Activated CD4-positive, alpha-beta T cell treated with anti-CD3 and anti-CD28 coated beads for 4 hours (primary cell): ENCODE data around the gene AGPAT4.

Experiments used
- DNase-seq, 2 donors: peaks; one replicate each; pipeline ENCODE4 v3.0.0-alpha.2; 2020

The AGPAT4 gene

DNA sequence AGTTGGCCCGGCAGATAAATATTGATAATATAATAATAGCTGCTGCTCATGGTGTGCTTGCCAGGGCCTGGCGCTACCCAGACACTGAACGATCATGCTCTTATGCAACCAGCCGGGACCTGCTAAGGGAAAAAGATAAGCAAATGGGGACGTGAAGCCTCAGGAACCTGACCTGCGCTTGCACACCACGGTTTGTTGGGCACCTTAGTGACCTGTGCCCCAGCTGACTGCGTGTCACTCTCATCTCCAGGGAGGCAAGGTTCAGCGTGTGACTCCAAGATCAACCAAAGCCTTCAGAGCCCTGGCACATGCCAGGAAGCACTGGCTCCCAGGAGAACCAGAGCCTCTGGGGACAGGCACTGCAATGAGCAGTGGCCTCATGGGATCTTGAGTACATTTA is 111.1 kb downstream of the AGPAT4 start:
- DNase-seq: no peak

DNA sequence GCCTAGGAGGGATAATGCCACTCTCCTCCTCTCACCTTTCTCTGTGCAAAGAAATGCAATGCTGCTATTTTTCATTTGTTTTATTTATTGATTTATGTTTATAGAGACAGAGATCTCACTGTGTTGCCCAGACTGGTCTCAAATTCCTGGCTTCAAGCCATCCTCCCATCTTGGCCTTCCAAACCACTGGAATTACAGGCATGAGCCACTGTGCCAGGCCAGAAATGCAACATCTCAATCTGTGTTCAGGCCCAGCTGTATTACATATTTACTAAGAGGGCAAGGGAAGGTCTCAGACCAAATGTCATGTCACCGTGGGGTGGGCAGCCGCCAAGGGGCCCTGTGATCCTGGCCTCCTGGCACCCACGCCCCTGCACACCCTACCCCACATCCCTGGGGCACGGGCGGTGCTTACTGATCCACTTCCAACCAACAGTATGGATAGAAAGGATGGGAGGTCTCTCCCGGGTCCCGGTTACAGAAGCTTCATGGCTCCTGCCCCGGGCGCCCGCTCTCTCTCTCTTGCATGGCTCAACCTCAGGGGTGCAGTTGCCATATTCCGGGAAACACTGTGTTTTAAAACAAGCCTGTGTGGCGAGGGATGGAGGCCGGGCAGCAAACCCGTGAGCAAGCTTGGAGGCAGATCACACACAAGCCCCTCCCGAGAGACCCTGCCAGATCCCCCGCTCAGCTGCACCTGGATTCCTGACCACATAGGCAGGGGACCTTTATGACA is 111.8 kb downstream of the AGPAT4 start:
- DNase-seq: no peak

DNA sequence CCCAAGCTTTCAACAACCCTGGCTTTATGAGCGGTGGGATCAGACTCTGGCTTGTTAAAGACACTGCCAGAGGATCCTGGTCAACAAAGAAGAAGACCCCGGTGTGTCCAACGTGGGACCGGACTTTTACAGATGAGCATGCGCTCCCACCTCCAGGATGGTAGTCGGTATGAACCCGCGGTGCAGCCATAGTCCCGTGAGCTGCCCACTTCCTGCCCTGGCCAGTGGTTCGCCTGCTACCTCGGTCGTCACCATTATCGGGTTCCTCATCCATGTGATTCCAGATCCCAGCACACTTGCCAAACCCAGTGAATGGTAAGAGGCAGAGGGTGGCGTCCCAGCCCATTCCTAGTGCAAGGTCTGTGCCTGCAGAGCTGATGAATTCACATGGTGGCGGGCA is 112.7 kb downstream of the AGPAT4 start:
- no peak for DNase-seq

DNA sequence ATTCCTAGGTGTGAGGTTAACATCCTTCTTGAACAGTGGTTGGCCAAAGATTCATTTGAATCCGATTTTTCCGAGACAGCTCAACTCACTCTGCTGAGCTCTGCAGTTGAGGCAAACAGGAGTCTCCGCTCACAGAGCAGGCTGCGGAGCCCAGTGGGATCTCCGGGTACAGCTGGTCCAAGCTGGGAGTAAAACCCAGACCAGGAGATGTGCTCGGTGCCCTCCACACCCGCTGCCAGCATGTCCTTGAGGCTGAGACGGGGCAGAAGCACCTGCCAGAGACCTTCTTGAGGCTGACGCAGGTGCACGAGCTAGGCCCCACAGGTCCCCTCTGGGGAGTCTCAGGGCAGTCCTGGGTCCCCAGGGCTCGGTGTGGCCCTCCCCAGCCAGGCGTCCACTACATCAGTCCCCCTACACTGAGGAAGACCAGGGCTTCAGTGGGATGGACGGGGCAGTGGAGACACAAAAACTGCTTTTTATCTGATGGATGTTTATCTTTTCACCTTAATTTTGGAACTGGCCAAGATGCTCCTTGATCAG is 119.0 kb downstream of the AGPAT4 start:
- DNase-seq: no peak

DNA sequence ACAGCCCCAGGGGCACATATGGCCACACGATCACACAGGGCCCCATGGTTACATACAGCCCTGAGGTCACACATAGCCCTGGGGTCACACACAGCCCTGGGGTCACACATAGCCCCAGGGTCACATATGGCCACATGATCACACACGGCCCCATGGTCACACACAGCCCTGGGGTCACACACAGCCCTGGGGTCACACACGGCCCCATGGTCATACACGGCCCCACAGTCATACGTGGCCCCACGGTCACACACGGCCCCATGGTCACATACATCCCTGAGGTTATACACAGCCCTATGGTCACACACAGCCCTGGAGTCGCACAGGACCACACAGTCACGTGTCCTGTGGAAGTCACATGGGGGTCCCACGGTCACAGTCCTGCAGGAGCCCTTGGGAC is 120.1 kb downstream of the AGPAT4 start:
- no peak for DNase-seq

DNA sequence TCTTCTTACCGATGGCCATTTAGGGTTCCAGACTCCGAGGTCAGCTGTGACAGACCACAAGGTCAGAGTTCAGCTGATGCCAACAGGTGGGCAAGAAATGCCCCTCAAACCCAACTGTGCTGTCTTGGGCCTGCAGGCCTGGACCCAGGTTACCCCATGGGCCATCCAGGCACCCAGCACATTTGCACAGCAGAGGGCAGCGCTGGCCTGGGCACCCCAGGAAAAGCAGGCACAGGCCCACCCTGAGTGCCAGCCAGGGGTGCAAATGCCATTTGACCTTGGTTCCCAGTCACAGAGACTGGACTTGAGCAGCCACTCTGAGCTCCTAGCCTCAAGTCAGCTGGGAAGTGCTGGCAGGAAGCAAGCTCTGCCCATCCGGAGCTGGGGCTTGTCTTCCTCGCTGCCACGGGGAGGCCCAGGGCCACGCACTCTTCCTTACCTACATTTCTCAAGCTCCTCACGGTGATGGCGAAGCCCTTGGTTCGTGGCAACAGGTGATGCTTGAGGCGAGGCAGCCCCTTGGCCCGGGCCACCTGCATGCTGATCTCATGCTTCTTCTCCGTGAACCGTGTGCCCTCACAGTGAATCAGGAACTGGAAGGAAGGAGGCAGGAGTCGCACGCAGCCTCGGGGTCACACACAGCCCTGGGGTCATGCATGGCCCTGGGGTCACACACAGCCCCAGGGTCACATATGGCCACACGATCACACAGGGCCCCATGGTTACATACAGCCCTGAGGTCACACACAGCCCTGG is 120.8 kb downstream of the AGPAT4 start:
- no peak for DNase-seq

DNA sequence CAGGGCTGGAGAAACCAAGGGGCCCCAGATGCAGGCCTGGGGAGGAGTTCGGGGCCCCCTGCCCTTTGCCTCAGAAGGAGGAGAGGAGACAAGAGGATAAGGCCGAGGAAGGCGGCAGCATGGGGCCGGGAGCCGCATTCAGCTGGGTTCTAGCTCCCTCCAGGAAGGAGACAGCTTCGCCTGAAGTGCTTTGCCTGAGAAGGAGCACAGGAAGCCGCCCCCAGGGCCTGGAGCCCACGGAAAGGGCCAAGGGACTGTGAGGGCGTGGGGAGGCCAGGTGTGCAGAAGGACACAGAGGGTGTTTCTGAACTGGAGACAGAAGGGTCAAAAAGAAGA is 121.4 kb downstream of the AGPAT4 start:
- no peak for DNase-seq

DNA sequence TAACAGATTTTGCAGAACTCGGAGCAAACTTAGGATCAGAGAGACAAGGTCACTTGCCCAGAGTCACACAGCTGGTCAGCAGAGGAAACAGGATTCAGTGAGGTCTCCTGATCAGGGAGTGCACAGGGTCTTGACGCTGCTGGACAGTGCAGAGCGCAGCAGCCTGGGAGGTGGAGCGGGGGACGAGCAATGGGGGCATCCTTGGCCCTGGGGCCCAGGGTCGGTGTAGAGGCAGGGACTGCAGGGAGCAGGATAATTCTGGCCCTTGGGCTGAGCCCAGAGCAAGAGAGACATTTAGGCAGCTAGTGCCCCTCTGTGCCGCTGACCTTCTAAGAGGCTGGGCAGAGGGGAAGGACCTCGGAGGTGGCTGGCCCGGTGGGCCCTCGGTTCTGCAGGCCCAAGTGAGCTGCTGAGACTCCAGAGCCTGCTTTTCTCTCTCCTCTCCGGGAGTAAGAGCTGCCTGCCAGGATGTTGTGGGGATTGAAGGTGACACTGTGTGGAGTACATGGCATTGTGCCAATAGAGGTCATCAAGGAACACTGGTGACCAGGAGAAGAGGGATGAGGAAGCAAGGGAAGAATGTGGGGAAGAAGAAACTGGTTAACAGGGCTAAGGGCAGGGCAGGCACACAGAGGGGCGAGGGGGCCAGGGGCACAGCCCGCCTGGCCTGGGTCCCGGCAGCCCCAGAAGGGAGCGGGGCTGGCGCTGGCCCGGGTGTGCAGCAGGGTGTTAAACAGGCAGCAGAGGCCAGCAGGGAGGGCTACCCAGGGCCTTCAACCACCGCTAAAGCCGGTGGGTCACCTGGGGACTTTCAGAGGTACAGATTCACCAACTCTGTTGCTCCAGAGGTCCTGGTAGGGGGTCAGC is 122.0 kb downstream of the AGPAT4 start:
- no peak for DNase-seq

DNA sequence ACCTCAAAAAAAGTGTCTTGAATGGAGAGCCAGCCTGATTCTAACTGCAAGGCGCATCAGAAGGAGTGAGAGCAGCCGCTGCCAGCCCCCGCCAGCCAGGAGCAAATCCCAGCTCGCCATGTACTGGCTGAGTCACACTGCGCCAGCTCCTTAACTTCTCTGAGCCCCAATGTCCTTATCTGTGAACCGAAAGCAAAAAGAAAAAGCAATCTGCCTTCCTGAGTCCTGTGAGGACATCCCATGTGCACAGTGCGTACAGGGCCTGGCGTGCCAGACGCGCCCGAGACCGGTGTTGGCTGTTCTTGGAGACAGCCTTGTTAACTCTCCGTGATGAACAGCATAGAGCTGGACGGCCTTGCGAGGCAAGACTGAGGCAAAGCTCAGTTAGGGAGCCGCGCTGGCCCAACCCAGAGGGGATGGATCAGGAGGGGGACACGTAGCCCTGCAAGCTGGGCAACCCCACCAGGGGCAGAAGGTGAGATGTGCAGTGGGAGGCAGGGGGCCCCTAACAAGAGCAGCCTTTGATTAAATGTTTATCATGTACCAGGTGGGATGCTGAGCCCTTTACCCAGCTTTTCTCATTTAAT is 122.7 kb downstream of the AGPAT4 start:
- DNase-seq: no peak

DNA sequence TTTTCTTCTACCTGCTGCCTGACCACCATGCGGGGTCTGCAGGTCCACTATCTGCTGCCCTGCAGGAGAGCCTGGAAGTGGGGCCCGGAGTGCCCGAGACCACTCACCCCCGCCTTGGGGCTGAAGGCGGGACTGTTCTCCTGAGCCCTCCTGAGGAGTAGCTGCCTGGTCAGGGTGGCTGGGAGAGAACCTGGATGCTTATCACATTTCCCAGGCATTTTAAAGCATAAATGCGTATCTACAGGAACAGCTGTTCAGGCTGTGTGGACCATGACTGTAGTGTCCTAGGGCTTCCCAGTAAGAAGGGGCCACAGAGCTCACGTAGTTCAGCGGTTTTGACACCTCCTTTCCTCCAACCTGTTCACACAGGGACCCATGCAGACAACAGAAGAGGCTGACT is 123.3 kb downstream of the AGPAT4 start:
- DNase-seq: no peak

DNA sequence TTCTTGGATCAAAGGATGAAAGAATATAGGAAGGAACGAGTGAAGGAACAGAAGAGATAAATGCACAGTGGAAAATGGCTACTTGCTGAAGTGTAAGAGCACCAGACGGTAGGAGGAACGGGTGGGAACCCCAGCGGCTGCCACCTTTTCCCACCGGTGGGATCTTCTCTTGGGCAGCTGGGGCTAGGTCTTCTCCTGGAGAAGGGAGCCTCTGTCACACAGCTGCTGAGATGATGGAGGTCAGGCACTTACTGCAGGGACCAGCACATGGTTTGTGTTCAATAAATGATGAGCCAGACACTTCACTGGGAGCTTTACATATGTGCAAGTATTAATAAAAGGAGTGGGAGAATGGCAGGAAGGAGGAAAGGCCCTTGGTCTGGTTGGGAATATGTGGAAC is 123.7 kb downstream of the AGPAT4 start:
- no peak for DNase-seq

DNA sequence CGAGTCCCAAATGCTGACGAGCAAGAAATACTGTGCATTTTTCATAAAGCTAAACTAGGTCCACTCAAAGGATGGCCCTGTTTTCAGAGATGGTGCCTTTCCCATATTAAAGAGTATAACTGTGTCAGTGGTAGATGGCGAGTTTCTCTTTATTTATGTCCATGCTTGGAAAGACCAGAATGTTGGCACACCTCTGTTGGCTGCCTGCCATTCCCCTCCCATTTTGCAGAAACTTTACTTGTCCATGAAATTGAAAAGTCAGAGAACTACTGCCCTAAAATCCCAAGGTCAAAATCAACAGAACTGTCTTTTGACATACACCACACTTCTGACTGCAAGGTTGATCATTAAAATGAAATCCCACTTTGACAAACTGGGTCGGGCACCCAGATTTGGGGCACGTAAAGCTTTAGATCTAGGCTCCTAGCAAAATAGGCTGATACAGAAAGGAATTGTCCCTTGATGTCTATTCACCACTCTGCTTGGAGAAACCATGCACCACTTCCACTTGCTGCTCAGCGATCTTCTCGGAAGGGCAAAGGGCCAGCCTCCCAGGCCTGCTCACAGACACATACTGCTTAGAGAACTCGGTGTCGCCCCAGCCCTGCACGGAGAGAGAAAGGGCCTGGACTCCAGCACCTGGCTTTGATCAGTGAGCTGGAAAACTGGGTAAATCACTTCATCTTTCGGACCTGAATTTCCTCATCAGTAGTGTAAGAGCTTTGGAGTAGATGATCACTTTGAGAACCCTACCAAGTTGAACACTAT is 130.0 kb downstream of the AGPAT4 start:
- DNase-seq: no peak

DNA sequence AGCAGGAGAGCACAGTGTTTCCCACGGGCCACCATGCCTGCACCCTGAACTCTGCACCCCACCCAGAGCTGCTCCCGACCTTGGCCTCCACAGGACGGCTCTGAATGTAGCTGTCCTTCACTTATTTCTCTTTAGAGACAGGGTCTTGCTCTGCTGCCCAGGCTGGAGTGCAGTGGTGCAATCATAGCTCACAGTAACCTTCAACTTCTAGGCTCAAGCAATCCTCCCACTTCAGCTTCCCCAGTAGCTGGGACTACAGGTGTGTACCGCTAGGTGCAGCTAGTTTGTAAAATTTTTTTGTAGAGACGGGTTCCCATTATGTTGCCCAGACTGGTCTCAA is 130.9 kb downstream of the AGPAT4 start:
- DNase-seq: no peak

DNA sequence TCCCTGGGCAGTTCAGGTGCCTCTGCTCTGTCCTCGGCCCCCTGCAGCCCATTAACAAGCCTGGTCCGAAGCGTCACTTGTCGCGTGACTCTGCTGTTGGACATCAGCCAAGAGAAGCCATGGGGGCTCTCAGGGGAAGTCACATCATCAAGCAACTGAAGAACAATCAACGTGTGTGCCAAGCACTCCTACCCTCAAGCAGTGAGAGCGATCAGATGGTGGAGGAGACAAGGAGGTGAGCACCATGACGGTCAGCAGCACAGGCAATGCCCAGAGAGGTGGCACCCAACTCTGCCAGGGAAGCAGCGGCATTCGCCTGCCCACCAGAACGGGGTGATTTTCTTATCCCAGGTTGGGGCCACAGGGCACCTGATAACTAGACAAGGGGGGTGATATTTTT is 132.7 kb downstream of the AGPAT4 start:
- no peak for DNase-seq

DNA sequence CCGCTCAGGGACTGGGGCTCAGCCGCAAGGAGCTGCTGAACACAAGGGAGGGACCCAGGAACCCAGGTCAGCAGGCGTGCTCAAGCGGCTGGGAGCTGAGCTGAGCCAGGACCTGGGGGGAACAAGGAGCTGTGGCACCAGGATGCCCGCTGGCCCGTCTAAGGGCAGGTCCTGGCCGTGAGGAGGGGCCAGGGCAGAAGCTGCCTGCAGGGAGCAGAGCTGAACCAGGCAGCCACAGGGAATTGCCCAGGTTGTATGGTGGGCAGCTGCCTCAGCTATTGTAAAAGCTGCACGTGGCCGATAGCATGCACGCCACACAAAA is 133.3 kb downstream of the AGPAT4 start:
- DNase-seq: no peak

DNA sequence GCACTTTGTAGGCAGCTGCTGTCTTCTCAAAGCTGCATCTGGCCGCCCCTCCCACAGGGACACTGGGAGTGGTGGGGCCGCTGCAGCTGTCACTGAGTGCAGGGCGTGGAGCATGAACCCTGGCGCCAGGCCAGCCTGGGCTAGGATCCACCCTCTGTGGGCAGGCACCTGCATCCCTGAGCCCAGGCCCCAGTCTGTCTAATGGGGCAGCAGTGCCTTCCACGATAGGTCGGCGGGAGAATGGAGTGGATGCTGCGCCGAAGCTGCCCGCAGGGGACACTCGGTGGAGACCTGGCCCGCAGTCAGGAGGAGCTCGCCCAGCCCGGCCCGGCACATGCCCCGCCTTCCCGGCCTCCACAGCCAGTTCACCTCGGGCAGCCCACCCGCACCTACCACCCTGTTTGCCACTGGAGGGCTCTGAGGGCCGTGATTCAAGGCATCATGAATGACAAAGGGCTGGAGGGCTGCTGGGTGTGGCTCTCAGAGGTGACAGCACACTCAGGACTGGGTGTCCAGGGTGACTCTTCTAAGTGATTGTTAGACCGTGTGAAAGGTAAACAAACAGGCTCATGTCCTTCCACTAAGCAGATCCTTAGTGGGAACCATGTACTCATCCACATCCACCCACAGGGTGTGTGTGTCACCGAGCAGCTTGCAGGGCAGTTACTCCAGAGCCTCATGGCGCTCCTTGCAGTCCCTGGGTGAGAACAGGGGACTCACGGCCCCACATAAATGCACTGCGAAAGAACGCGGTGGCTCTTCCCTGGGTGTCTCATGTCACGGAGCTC is 133.9 kb downstream of the AGPAT4 start:
- no peak for DNase-seq

DNA sequence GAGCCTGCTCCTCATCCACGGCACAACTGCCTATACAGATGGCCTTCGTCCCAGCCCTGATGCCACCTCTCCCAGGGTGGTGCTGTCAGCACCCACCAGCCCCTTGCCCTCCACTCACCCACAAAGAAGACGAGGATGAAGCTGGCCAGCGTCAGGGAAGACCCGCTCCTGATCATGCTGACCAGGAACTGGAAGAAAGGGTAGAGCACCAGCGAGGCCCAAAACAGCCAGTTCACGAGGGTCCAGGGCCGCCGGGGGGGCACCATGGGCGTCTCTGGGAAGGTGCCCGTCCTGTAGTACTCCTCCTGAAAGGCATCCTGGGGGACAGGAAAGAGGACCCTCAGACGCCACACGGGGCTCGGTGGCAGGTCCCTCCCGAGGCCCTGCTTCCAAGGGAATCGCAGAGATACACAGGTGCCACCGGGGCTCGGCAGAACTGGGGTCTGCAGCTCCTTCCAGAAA is 134.5 kb downstream of the AGPAT4 start:
- DNase-seq: no peak

DNA sequence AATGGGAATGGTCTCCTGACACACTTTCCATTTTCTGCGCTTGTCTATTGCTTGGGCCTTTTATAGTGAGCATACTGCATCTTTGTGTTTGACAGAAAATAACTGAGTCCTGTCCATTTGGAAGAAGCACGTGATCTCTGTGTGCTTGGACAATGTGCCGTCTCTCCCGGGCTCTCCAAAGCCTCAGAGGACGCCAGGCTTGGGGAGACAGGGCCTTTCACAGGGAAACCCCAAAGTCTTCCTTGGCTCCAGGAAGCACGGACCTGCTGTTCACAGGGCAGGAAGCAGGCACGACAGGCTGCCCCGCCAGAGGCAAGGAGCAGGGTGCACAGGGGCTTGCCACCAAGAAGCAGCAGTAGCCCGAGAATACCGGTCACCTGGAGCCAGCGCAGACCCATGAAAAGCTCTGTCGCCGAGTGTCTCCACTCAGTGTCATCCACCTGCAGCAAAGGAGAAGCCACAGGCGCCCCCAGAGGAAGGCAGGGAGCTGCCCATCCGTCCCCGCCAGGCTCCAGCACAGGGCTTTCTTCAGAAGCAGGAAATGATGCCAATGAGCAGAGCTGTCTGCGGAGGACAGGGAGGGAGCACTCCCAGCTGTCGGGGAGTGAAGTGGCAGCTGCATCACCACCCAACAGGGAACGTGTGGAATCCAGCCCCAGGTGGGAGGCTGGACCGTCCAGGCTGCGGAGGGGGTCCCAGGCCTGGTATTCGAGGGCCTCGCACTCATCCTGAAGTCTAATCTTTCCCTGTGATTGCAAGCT is 135.1 kb downstream of the AGPAT4 start:
- no peak for DNase-seq

DNA sequence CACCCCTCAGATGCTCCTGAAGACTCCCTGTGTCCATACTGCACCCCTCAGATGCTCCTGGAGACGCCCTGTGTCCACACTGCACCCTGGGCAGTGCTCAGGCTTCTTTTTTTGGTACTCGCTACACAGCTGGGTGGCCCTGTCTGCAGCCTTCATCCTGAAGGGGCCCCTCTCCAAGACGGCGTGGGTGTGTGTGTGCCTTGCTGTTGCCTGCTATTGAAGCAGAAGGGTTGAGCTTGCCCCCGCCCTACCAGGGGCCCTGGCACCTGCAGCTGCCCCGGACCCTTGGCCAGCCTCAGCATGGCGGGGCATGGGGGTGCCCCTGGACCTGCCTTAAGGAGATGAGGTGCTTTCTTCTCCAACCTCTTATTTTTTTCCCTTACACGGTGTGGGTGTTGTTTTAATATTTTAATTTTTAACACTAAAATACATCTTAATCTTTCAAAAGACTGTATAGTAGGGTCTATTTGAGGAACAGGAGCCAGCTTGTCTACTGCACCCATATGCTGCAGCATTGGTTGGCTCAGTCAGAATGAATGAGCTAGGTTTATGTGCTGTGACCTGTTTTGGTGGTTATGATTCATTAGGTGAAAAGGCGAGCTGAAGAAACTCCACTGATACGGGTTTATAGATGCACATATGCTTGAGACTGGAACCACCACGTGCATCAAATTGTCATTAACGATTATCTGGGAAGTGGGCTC is 135.9 kb downstream of the AGPAT4 start:
- DNase-seq: no peak

DNA sequence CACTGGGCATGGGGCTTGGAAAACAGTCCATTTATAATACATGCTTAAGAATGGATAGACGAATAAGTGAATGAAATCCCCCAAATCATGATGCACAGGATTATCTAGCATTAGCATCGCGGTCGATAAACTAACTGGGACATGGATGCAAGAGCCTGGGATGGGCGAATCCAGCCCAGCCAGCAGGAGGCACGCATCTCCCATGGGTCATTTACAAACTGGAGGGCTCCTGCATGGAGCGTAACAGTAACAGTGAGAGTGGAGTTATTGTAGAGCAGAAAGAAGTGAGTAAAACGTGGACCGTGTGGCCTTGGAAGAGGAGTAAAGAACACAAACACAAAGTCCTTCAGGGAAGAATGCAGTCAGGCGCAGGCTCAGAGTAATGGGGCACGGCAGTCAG is 136.5 kb downstream of the AGPAT4 start:
- DNase-seq: no peak
